HepG2 (cell line): ENCODE results near the gene TRPC4AP. TPM values are rescaled to one million over a fixed set of nuclear protein-coding genes. Genes with fewer than 3 reads are reported as not detected.

Experiments used
- ATAC-seq: fragments of 200-7000 bp; cut with Tn5 transposase; 3 replicates; pipeline ENCODE4 v1.9.1; 2020; ENCODE audit warnings: mild to moderate bottlenecking, moderate library complexity
- BruUV-seq: library from RNA; stranded (reverse); fragments of 400-500 nt; replicated peaks from 2 replicates; lab custom pipeline; 2021; lab: Mats Ljungman, UMichigan
- CTCF ChIA-PET: fragments of 300-600 bp; formaldehyde crosslinking; extraction: SDS; loops from one replicate; lab custom pipeline; 2021; ENCODE audit warnings: low total read pairs, inconsistent platforms, low intra/inter-chr PET ratio; lab: Yijun Ruan, JAX
- POLR2A ChIA-PET: fragments of 350-600 bp; sonication (Branson Sonifier 250); formaldehyde crosslinking; loops from one replicate; lab custom pipeline; 2020; ENCODE audit warnings: antibody characterized with exemption, inconsistent platforms; lab: Yijun Ruan, JAX
- DNase-seq: peaks from one replicate; pipeline ENCODE4 v3.0.0-alpha.2; 2015; ENCODE audit warnings: low spot score
- FAIRE-seq: peaks from 3 replicates; lab custom pipeline; 2011; peaks lifted over from hg19 to GRCh38; lab: Jason Lieb, UNC
- H2AFZ ChIP-seq: one replicate; pipeline ENCODE4 v1.6.1; 2011; ENCODE audit warnings: low read length, inconsistent platforms
- H3K27ac ChIP-seq: fragments of 300-600 bp; 3 replicates; pipeline ENCODE4 v1.8.0; 2011; ENCODE audit warnings: mixed run types, mild to moderate bottlenecking, mixed read lengths, low read length, inconsistent platforms; ENCODE audit not compliant: insufficient read depth; ENCODE audit errors: extremely low read length
- H3K27me3 ChIP-seq, 2 experiments: fragments of 200-600 bp in 1 of 2; 2 replicates in 1 of 2; 3 replicates in 1 of 2; pipeline versions ENCODE4 v1.6.0 to v1.8.0; 2011; ENCODE audit warnings: low read length in 2 of 2, mild to moderate bottlenecking in 2 of 2, moderate library complexity in 2 of 2, inconsistent platforms in 1 of 2; ENCODE audit not compliant: insufficient read depth in 2 of 2, control insufficient read depth in 1 of 2
- H3K36me3 ChIP-seq, 2 experiments: fragments of 200-600 bp in 1 of 2; replicated peaks in 1 of 2; 2 replicates in 1 of 2; 3 replicates in 1 of 2; pipeline versions ENCODE4 v1.5.1 to v1.8.0; 2011; ENCODE audit warnings: low read length in 2 of 2, inconsistent platforms in 1 of 2; ENCODE audit not compliant: insufficient read depth in 2 of 2, control insufficient read depth in 1 of 2
- H3K4me1 ChIP-seq: 2 replicates; pipeline ENCODE4 v1.5.1; 2012; ENCODE audit warnings: low read length, inconsistent platforms; ENCODE audit not compliant: insufficient read depth
- H3K4me2 ChIP-seq: 2 replicates; pipeline ENCODE4 v1.6.0; 2011; ENCODE audit warnings: low read depth, low read length, inconsistent platforms
- H3K4me3 ChIP-seq, 3 experiments: fragments of 200-600 bp in 1 of 3; sonication (generic), shearing (Covaris generic) in 1 of 3; replicated peaks in 1 of 3; 2 replicates each; pipeline ENCODE4 v1.5.1; 2011 to 2016; ENCODE audit warnings: low read length in 3 of 3, inconsistent platforms in 2 of 3, low read depth in 2 of 3, mild to moderate bottlenecking in 2 of 3, control low read depth in 1 of 3, mixed read lengths in 1 of 3; ENCODE audit not compliant: insufficient read depth in 1 of 3
- H3K79me2 ChIP-seq: one replicate; pipeline ENCODE4 v1.6.1; 2011; ENCODE audit warnings: low read length, inconsistent platforms; ENCODE audit not compliant: insufficient read depth
- H3K9ac ChIP-seq: 2 replicates; pipeline ENCODE4 v1.6.0; 2011; ENCODE audit warnings: mild to moderate bottlenecking, low read depth, low read length, inconsistent platforms; ENCODE audit not compliant: insufficient read depth
- H3K9me3 ChIP-seq: 2 replicates; pipeline ENCODE4 v1.5.1; 2012; ENCODE audit warnings: mild to moderate bottlenecking, low read length
- H4K20me1 ChIP-seq: 2 replicates; pipeline ENCODE4 v1.6.0; 2011; ENCODE audit warnings: inconsistent platforms, mild to moderate bottlenecking, low read length, moderate library complexity; ENCODE audit not compliant: insufficient read depth
- ARNTL ChIP-seq: sonication (generic); formaldehyde crosslinking; IDR thresholded peaks from 2 replicates; pipeline ENCODE4 v1.4.0; 2020; ENCODE audit warnings: mild to moderate bottlenecking, missing genetic modification reagents
- ATF6 ChIP-seq: sonication (generic); formaldehyde crosslinking; conservative IDR thresholded peaks from 2 replicates; pipeline ENCODE4 v1.4.0; 2020; ENCODE audit warnings: missing genetic modification reagents
- CEBPB ChIP-seq: IDR thresholded peaks from 2 replicates; pipeline ENCODE4 v1.6.1; 2011; ENCODE audit warnings: low read depth, low read length, improper control_type of control experiment, borderline replicate concordance
- FOXJ3 ChIP-seq: sonication (generic); formaldehyde crosslinking; IDR thresholded peaks from 2 replicates; pipeline ENCODE4 v1.4.0; 2020; ENCODE audit warnings: missing genetic modification reagents, mild to moderate bottlenecking, borderline replicate concordance
- GLMP ChIP-seq: sonication (generic); formaldehyde crosslinking; IDR thresholded peaks from 2 replicates; pipeline ENCODE4 v1.9.0; 2021; ENCODE audit warnings: missing genetic modification reagents, mild to moderate bottlenecking, borderline replicate concordance
- HDAC6 ChIP-seq: fragments of 200-600 bp; sonication (generic); IDR thresholded peaks from 2 replicates; pipeline ENCODE4 v1.7.0; 2017; ENCODE audit warnings: mild to moderate bottlenecking, antibody characterized with exemption, low read length, low read depth
- NFKB2 ChIP-seq: sonication (generic); formaldehyde crosslinking; IDR thresholded peaks from 2 replicates; pipeline ENCODE4 v1.4.0; 2020; ENCODE audit warnings: missing genetic modification reagents, borderline replicate concordance
- PAXIP1 ChIP-seq: sonication (generic); formaldehyde crosslinking; conservative IDR thresholded peaks from 2 replicates; pipeline ENCODE4 v1.4.0; 2020; ENCODE audit warnings: mild to moderate bottlenecking, missing genetic modification reagents, moderate library complexity
- ZBTB8A ChIP-seq: sonication (generic); formaldehyde crosslinking; IDR thresholded peaks from 2 replicates; pipeline ENCODE4 v1.4.0; 2020; ENCODE audit warnings: mild to moderate bottlenecking, low read depth, missing genetic modification reagents, borderline replicate concordance
- ZNF326 ChIP-seq: sonication (generic); formaldehyde crosslinking; IDR thresholded peaks from 2 replicates; pipeline ENCODE4 v1.4.0; 2020; ENCODE audit warnings: missing genetic modification reagents, borderline replicate concordance
- ZNF75D ChIP-seq: sonication (generic); formaldehyde crosslinking; IDR thresholded peaks from 2 replicates; pipeline ENCODE4 v1.8.1; 2023; ENCODE audit warnings: missing genetic modification reagents, mild to moderate bottlenecking, borderline replicate concordance
- ZNF841 ChIP-seq: sonication (generic); formaldehyde crosslinking; IDR thresholded peaks from 2 replicates; pipeline ENCODE4 v1.8.1; 2023; ENCODE audit warnings: missing genetic modification reagents, borderline replicate concordance
- WGBS: methylation state at CpG from one replicate; pipeline ENCODE4 v1.1.6; 2017; ENCODE audit warnings: low lambda C conversion rate; 5-methylcytosine and 5-hydroxymethylcytosine counted together
- in situ Hi-C: cut with HindIII; loops from 2 replicates; pipeline ENCODE4 v1.10.0; 2017; ENCODE audit warnings: low pct_unique_long_range_greater_than_20kb; ENCODE audit not compliant: extremely low pct_ligation_motif_present
- intact Hi-C: fragments of 100-400 bp; cut with micrococcal nuclease; formaldehyde crosslinking; loops from one replicate; pipeline ENCODE4 v1.10.0; 2022; ENCODE audit not compliant: unreplicated experiment
- polyA plus RNA-seq, 8 experiments: library from polyadenylated mRNA; depleted of rRNA in 3 of 8; stranded (reverse) in 7 of 8; unstranded in 1 of 8; fragments of >200 nt; fragmentation: Illumina TruSeq in 4 of 8; extraction: Trizol in 4 of 8; gene quantifications; 2 replicates each; pipeline versions ENCODE4 v1.2.1 to v1.2.3, GENCODE V29; 2011 to 2016; ENCODE audit warnings: low read depth in 4 of 8, missing spikeins in 1 of 8, mixed read lengths in 1 of 8; ENCODE audit not compliant: insufficient read depth in 1 of 8
- total RNA-seq, 5 experiments: library from RNA; depleted of rRNA; stranded (reverse); fragments of >200 nt; fragmentation: Illumina TruSeq; extraction: Trizol; gene quantifications; 2 replicates each; pipeline ENCODE4 v1.2.3, GENCODE V29; 2016; ENCODE audit warnings: low read depth in 1 of 5

Gene TRPC4AP
- total and polyA plus RNA-seq, 2 of the 13 experiments (the other 11 are each of a cell fraction or from before 2014, with no cell fraction given): 136 to 137 TPM

- WGBS: over 99% methylated on average over 3 of the region's 3 CpGs
- Histone ChIP-seq H3K4me2 (no peak overlapping the region), H3K27ac (no peak overlapping the region), H3K27me3 (no peaks in the 10 kb centered on the region), H3K79me2 (peaks cover 95% of the 10 kb centered on the region), H3K4me1 (0 out of 2 replicates have a peak, but pooled peaks cover 10% of the 10 kb centered on the region), H3K9me3 (no peaks in the 10 kb centered on the region), H2AFZ (no peak overlapping the region), H4K20me1 (peaks cover 50% of the 10 kb centered on the region), H3K9ac (no peak overlapping the region), H3K4me3 (no peak overlapping the region), H3K36me3 (peaks cover 13 to 52% of the 10 kb centered on the region in 2 experiments)
- DNase-seq (no peak), FAIRE-seq (no peak), ATAC-seq (no peak)
- in situ Hi-C loops: no loop called here
- ChIA-PET POLR2A (no interaction called here), CTCF (no interaction called here)
- no TSS peak for BruUV-seq
- intact Hi-C loops: no loop called here
- TF ChIP-seq ZBTB8A (no peak), NFKB2 (CRISPR knock-in tag) (no peak), CEBPB (peak; percentile 40; the same call in 1 of the 2 replicates), ZNF841 (no peak), ATF6 (CRISPR knock-in tag) (no peak)
Observed at GRCh38 chr20:35063168-35063567, 29.4 kb downstream of the TRPC4AP start.

GRCh38 chr20:35062478-35062877, 30.1 kb downstream of the TRPC4AP start:
- WGBS: 96% methylated on average over 3 of the region's 3 CpGs
- CTCF ChIA-PET: no interaction called here
- BruUV-seq: no TSS peak
- intact Hi-C loops (no loop called here), in situ Hi-C loops (no loop called here)
- 0 out of 2 replicates have a peak, but pooled peaks cover 10% of the 10 kb centered on the region for H3K4me1 ChIP-seq
- H3K9ac ChIP-seq: no peak overlapping the region
- DNase-seq (no peak), ATAC-seq (no peak), FAIRE-seq (no peak)
- H3K27me3 ChIP-seq: no peaks in the 10 kb centered on the region
- H3K79me2 ChIP-seq: peaks cover 95% of the 10 kb centered on the region
- no peak overlapping the region for H3K4me2 ChIP-seq
- no peak overlapping the region for H3K4me3 ChIP-seq
- H2AFZ ChIP-seq: no peak overlapping the region
- peaks cover 13 to 52% of the 10 kb centered on the region in 2 experiments for H3K36me3 ChIP-seq
- H3K9me3 ChIP-seq: no peaks in the 10 kb centered on the region
- H4K20me1 ChIP-seq: peaks cover 53% of the 10 kb centered on the region
- POLR2A ChIA-PET: no interaction called here
- no peak overlapping the region for H3K27ac ChIP-seq
- no peak for TF ChIP-seq HDAC6
- no peak for TF ChIP-seq ZNF326
- no peak for TF ChIP-seq FOXJ3 (CRISPR knock-in tag)
- TF ChIP-seq PAXIP1: no peak
- no peak for TF ChIP-seq ARNTL (CRISPR knock-in tag)
- TF ChIP-seq ZNF75D (CRISPR knock-in tag): no peak
- no peak for TF ChIP-seq GLMP (CRISPR knock-in tag)
